Erythroblast (primary cell): ENCODE measurements around the gene POLL.

Source experiments
- GATA1 ChIP-seq: IDR thresholded peaks from 2 replicates; pipeline ENCODE4 v1.6.1; 2011; ENCODE audit warnings: low read depth, mild to moderate bottlenecking, control low read depth, low read length, moderate library complexity
- POLR2A ChIP-seq: IDR thresholded peaks from 2 replicates; pipeline ENCODE4 v1.6.1; 2011; ENCODE audit warnings: mild to moderate bottlenecking, low read length

- TF ChIP-seq POLR2A (no peak), GATA1 (no peak)
Observed at GRCh38 chr10:101580486-101581399, 7.3 kb downstream of the POLL start.
